ENCODE data around the gene FUBP1.

FUBP1 gene

GRCh38 chr1:77970192-77970591, 8.7 kb downstream of the FUBP1 start:
- TF ChIP-seq EZH2phosphoT487 (IDR thresholded peaks at IDR 0.05; ENCODE audit: borderline replicate concordance, low read length) (no peak), CTCF (IDR thresholded peaks at IDR 0.05; ENCODE audit: low read depth, low read length, poor library complexity, severe bottlenecking) (no peak)
- H3K4me1 ChIP-seq (ENCODE audit: control insufficient read depth, low read length): peaks cover 9% of the 10 kb centered on the region
- no peaks in the 10 kb centered on the region for H3K9me3 ChIP-seq (ENCODE audit: control insufficient read depth, insufficient read depth, low read length)
- H3K9me2 ChIP-seq (replicated peaks; ENCODE audit: control insufficient read depth, low read length): no peaks in the 10 kb centered on the region
- H3K4me2 ChIP-seq (ENCODE audit: low read length): no peak overlapping the region
- H3K27me3 ChIP-seq (ENCODE audit: control insufficient read depth, low read length): no peaks in the 10 kb centered on the region
- peaks cover 11% of the 10 kb centered on the region for H3F3A ChIP-seq (ENCODE audit: control insufficient read depth, insufficient read depth)
- H4K20me1 ChIP-seq (ENCODE audit: control insufficient read depth, insufficient read depth, low read depth, low read length): peaks cover 29% of the 10 kb centered on the region
- peaks cover 93% of the 10 kb centered on the region for H3K79me2 ChIP-seq (ENCODE audit: control insufficient read depth, low read length)
- H3K36me3 ChIP-seq (ENCODE audit: control insufficient read depth, low read length): peaks cover 92% of the 10 kb centered on the region
- no peak overlapping the region for H3K4me3 ChIP-seq (ENCODE audit: low read length)
- H3K27ac ChIP-seq (ENCODE audit: low read depth, low read length): no peak overlapping the region

DNA sequence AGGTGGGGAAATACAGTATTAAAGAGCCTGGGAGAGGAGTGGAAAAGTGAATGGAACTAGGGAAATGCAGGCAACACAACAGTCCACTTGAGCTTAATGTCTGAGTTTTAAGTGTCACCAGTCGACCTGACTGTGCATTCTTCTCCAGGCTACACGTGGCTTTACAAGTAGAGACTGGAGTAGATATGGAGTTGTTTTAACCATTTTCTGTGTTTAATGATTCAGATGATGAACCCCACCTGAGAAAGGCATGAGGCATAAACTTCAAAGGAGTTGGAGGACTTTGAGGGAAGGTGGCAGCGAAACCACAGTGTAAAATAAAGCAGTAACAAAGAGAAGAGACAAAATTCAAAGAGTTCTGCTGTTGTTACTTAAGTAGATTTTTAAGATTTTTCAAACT, 12.6 kb downstream of the FUBP1 start:
- Histone ChIP-seq H3K27ac (ENCODE audit: low read depth, low read length) (no peak overlapping the region), H3K79me2 (ENCODE audit: control insufficient read depth, low read length) (peaks cover 77% of the 10 kb centered on the region), H3K36me3 (ENCODE audit: control insufficient read depth, low read length) (peaks cover 99% of the 10 kb centered on the region), H4K20me1 (ENCODE audit: control insufficient read depth, insufficient read depth, low read depth, low read length) (peaks cover 11% of the 10 kb centered on the region), H3K4me3 (ENCODE audit: low read length) (no peak overlapping the region), H3K9me3 (ENCODE audit: control insufficient read depth, insufficient read depth, low read length) (no peaks in the 10 kb centered on the region), H3K9me2 (replicated peaks; ENCODE audit: control insufficient read depth, low read length) (no peaks in the 10 kb centered on the region), H3K4me2 (ENCODE audit: low read length) (no peak overlapping the region), H3K27me3 (ENCODE audit: control insufficient read depth, low read length) (no peaks in the 10 kb centered on the region), H3F3A (ENCODE audit: control insufficient read depth, insufficient read depth) (peaks cover 14% of the 10 kb centered on the region), H3K4me1 (ENCODE audit: control insufficient read depth, low read length) (no peaks in the 10 kb centered on the region)
- TF ChIP-seq CTCF (IDR thresholded peaks at IDR 0.05; ENCODE audit: low read depth, low read length, poor library complexity, severe bottlenecking): no peak
- TF ChIP-seq EZH2phosphoT487 (IDR thresholded peaks at IDR 0.05; ENCODE audit: borderline replicate concordance, low read length): no peak

GRCh38 chr1:77961392-77961791, 17.5 kb downstream of the FUBP1 start:
- peaks cover 96% of the 10 kb centered on the region for H3K36me3 ChIP-seq (ENCODE audit: control insufficient read depth, low read length)

More at GRCh38 chr1:77961392-77961791, 17.5 kb downstream of the FUBP1 start:
- H3K9me3 ChIP-seq (ENCODE audit: control insufficient read depth, insufficient read depth, low read length): no peaks in the 10 kb centered on the region
- peaks cover 50% of the 10 kb centered on the region for H3K79me2 ChIP-seq (ENCODE audit: control insufficient read depth, low read length)
- H3F3A ChIP-seq (ENCODE audit: control insufficient read depth, insufficient read depth): peaks cover 3% of the 10 kb centered on the region; the same call in 1 of the 2 replicates
- no peak overlapping the region for H3K4me3 ChIP-seq (ENCODE audit: low read length)
- peaks cover 7% of the 10 kb centered on the region; the same call in 1 of the 2 replicates for H4K20me1 ChIP-seq (ENCODE audit: control insufficient read depth, insufficient read depth, low read depth, low read length)
- no peaks in the 10 kb centered on the region for H3K27me3 ChIP-seq (ENCODE audit: control insufficient read depth, low read length)
- no peaks in the 10 kb centered on the region for H3K4me1 ChIP-seq (ENCODE audit: control insufficient read depth, low read length)
- H3K4me2 ChIP-seq (ENCODE audit: low read length): no peak overlapping the region
- TF ChIP-seq EZH2phosphoT487 (IDR thresholded peaks at IDR 0.05; ENCODE audit: borderline replicate concordance, low read length): no peak
- TF ChIP-seq CTCF (IDR thresholded peaks at IDR 0.05; ENCODE audit: low read depth, low read length, poor library complexity, severe bottlenecking): no peak
- no peak overlapping the region for H3K27ac ChIP-seq (ENCODE audit: low read depth, low read length)
- H3K9me2 ChIP-seq (replicated peaks; ENCODE audit: control insufficient read depth, low read length): no peaks in the 10 kb centered on the region
